ENCODE results near the gene HTRA3.

HTRA3 gene

GRCh38 chr4:8268211-8268610 is 1.3 kb upstream of the HTRA3 start:
- DNase-seq (ENCODE audit: extremely low read depth, insufficient read length), result no peak
- TF ChIP-seq CTCF (IDR thresholded peaks at IDR 0.05; ENCODE audit: insufficient read depth, low read length, poor library complexity, severe bottlenecking), result no peak
- Histone ChIP-seq H3K27me3 (replicated peaks; ENCODE audit: control insufficient read depth, insufficient read depth, low read length) (peaks cover 2% of the 10 kb centered on the region; the same call in 1 of the 2 replicates), H3K36me3 (ENCODE audit: control insufficient read depth, insufficient read depth, low read length) (no peaks in the 10 kb centered on the region), H3K4me3 (replicated peaks; ENCODE audit: low read depth, low read length) (no peak overlapping the region)

GRCh38 chr4:8268901-8269534 is 536 bp upstream of the HTRA3 start:
- no peaks in the 10 kb centered on the region for H3K36me3 ChIP-seq (ENCODE audit: control insufficient read depth, insufficient read depth, low read length)
- no peak overlapping the region for H3K4me3 ChIP-seq (replicated peaks; ENCODE audit: low read depth, low read length)
- TF ChIP-seq CTCF (IDR thresholded peaks at IDR 0.05; ENCODE audit: insufficient read depth, low read length, poor library complexity, severe bottlenecking), result no peak
- H3K27me3 ChIP-seq (replicated peaks; ENCODE audit: control insufficient read depth, insufficient read depth, low read length), result peaks cover 1% of the 10 kb centered on the region
- DNase-seq (ENCODE audit: extremely low read depth, insufficient read length), result no peak

GRCh38 chr4:8270418-8270771 is 841 bp downstream of the HTRA3 start:
- peaks cover 1% of the 10 kb centered on the region for H3K27me3 ChIP-seq (replicated peaks; ENCODE audit: control insufficient read depth, insufficient read depth, low read length)
- TF ChIP-seq CTCF (IDR thresholded peaks at IDR 0.05; ENCODE audit: insufficient read depth, low read length, poor library complexity, severe bottlenecking), result no peak
- H3K4me3 ChIP-seq (replicated peaks; ENCODE audit: low read depth, low read length), result no peak overlapping the region
- no peak for DNase-seq (ENCODE audit: extremely low read depth, insufficient read length)
- H3K36me3 ChIP-seq (ENCODE audit: control insufficient read depth, insufficient read depth, low read length), result no peaks in the 10 kb centered on the region

- Histone ChIP-seq H3K36me3 (ENCODE audit: control insufficient read depth, insufficient read depth, low read length) (no peaks in the 10 kb centered on the region), H3K4me3 (replicated peaks; ENCODE audit: low read depth, low read length) (no peak overlapping the region), H3K27me3 (replicated peaks; ENCODE audit: control insufficient read depth, insufficient read depth, low read length) (peaks cover 1% of the 10 kb centered on the region)
- no peak for TF ChIP-seq CTCF (IDR thresholded peaks at IDR 0.05; ENCODE audit: insufficient read depth, low read length, poor library complexity, severe bottlenecking)
- DNase-seq (ENCODE audit: extremely low read depth, insufficient read length), result no peak
These were observed 1.6 kb downstream of the HTRA3 start for GRCh38 chr4:8270912-8271815.

- no peak for DNase-seq (ENCODE audit: extremely low read depth, insufficient read length)
- H3K36me3 ChIP-seq (ENCODE audit: control insufficient read depth, insufficient read depth, low read length), result no peaks in the 10 kb centered on the region
- no peak for TF ChIP-seq CTCF (IDR thresholded peaks at IDR 0.05; ENCODE audit: insufficient read depth, low read length, poor library complexity, severe bottlenecking)
- no peak overlapping the region for H3K4me3 ChIP-seq (replicated peaks; ENCODE audit: low read depth, low read length)
- peaks cover 1% of the 10 kb centered on the region for H3K27me3 ChIP-seq (replicated peaks; ENCODE audit: control insufficient read depth, insufficient read depth, low read length)
These were observed 2.3 kb downstream of the HTRA3 start for GRCh38 chr4:8271821-8272220.
